Gastroesophageal sphincter (tissue), 4 donors: Measurements from ENCODE around the gene IFNGR1. TPM values are rescaled to one million over a fixed set of nuclear protein-coding genes. Genes with fewer than 3 reads are reported as not detected.
"Not testable (repeated sequence)": the region's sequence is repeated elsewhere in the genome, so short reads cannot be mapped to it uniquely, and the experiment has no call there.

Source experiments
- ATAC-seq: fragments of 150-250 bp; one replicate; pipeline ENCODE4 v1.9.1; 2016; ENCODE audit warnings: mild to moderate bottlenecking, moderate library complexity
- H3K27ac ChIP-seq, 4 donors: fragments of 200-600 bp; sonication (generic) in 3 of 4; 1 replicate in 3 of 4; 2 replicates in 1 of 4; pipeline ENCODE4 v1.5.1; 2016 to 2019
- H3K27me3 ChIP-seq: fragments of 200-600 bp; sonication (generic); one replicate; pipeline ENCODE4 v1.5.1; 2019
- H3K36me3 ChIP-seq, 2 donors: fragments of 200-600 bp; sonication (generic); one replicate each; pipeline ENCODE4 v1.5.1; 2019; ENCODE audit warnings: control low read depth in 1 of 2
- H3K4me1 ChIP-seq, 3 donors: fragments of 200-600 bp; sonication (generic); 1 replicate in 2 of 3; 2 replicates in 1 of 3; pipeline ENCODE4 v1.5.1; 2016 to 2019; ENCODE audit warnings: control low read depth in 2 of 3
- H3K4me3 ChIP-seq, 2 donors: fragments of 200-600 bp; sonication (generic); one replicate each; pipeline ENCODE4 v1.5.1; 2019; ENCODE audit warnings: mild to moderate bottlenecking in 1 of 2, moderate library complexity in 1 of 2
- H3K9me3 ChIP-seq, 3 donors: fragments of 200-600 bp; sonication (generic); one replicate each; pipeline ENCODE4 v1.5.1; 2017 to 2019; ENCODE audit warnings: control low read depth in 2 of 3
- CTCF ChIP-seq, 4 experiments: fragments of 200-600 bp in 2 of 4; fragments of 450-650 bp in 2 of 4; sonication (generic) in 1 of 4; IDR thresholded peaks; one replicate each; pipeline ENCODE4 v1.5.1; 2017 to 2019; ENCODE audit warnings: antibody characterized with exemption in 4 of 4, mild to moderate bottlenecking in 2 of 4, moderate library complexity in 2 of 4
- EP300 ChIP-seq: sonication (generic); formaldehyde crosslinking; IDR thresholded peaks from one replicate; pipeline ENCODE4 v1.6.1; 2017; ENCODE audit warnings: antibody characterized with exemption, mild to moderate bottlenecking
- POLR2A ChIP-seq, 2 donors: fragments of 450-650 bp; IDR thresholded peaks; one replicate each; pipeline ENCODE4 v1.6.1; 2017; ENCODE audit warnings: antibody characterized with exemption in 2 of 2, mild to moderate bottlenecking in 2 of 2, moderate library complexity in 1 of 2
- POLR2AphosphoS5 ChIP-seq: sonication (generic); formaldehyde crosslinking; IDR thresholded peaks from one replicate; pipeline ENCODE4 v1.6.1; 2017; ENCODE audit warnings: antibody characterized with exemption
- WGBS, 2 donors: methylation state at CpG; one replicate each; pipeline ENCODE4 v1.1.5; 2018; ENCODE audit warnings: low coverage in 1 of 2; 5-methylcytosine and 5-hydroxymethylcytosine counted together
- total RNA-seq, 4 donors: library from RNA; depleted of rRNA; stranded (reverse); fragments of >200 nt; gene quantifications; one replicate each; pipeline ENCODE4 v1.1.0, GENCODE V29; 2016

The IFNGR1 gene
- total RNA-seq, 4 donors from 2014 or later = 45.8 to 104 (median 66.9) TPM

GRCh38 chr6:137258170-137258569, 39.0 kb upstream of the IFNGR1 start:
- H3K36me3 ChIP-seq = no peaks in the 10 kb centered on the region
- H3K27ac ChIP-seq = no peak overlapping the region
- 73 to 90% methylated on average over 3 of the region's 3 CpGs for WGBS, 2 donors
- peaks cover 0 to 29% (median 0%) of the 10 kb centered on the region in 3 donors for H3K9me3 ChIP-seq
- H3K4me1 ChIP-seq = peaks cover 3 to 22% (median 7%) of the 10 kb centered on the region in 3 donors
- TF ChIP-seq POLR2AphosphoS5 (no peak), POLR2A (IDR thresholded peaks at IDR 0.05) (no peak), CTCF (IDR thresholded peaks at IDR 0.05) (no peak), EP300 (no peak)
- no peak overlapping the region for H3K4me3 ChIP-seq
- no peaks in the 10 kb centered on the region for H3K27me3 ChIP-seq
- ATAC-seq = no peak

GRCh38 chr6:137256350-137257103, 37.3 kb upstream of the IFNGR1 start:
- no peak for ATAC-seq
- H3K4me1 ChIP-seq = peaks cover 3 to 12% (median 7%) of the 10 kb centered on the region in 3 donors
- WGBS, 2 donors = 96 to 100% methylated on average over 1 of the region's 1 CpG
- peaks cover 0 to 29% (median 0%) of the 10 kb centered on the region in 3 donors for H3K9me3 ChIP-seq
- TF ChIP-seq POLR2AphosphoS5 (no peak), POLR2A (IDR thresholded peaks at IDR 0.05) (no peak), CTCF (IDR thresholded peaks at IDR 0.05) (no peak), EP300 (no peak)
- no peaks in the 10 kb centered on the region for H3K27me3 ChIP-seq
- no peaks in the 10 kb centered on the region for H3K36me3 ChIP-seq
- no peak overlapping the region for H3K27ac ChIP-seq
- H3K4me3 ChIP-seq = no peak overlapping the region

GRCh38 chr6:137254966-137255365, 35.8 kb upstream of the IFNGR1 start:
- no peak for ATAC-seq
- Histone ChIP-seq H3K4me3 (no peak overlapping the region), H3K36me3 (no peaks in the 10 kb centered on the region), H3K27ac (no peak overlapping the region), H3K9me3 (peaks cover 0 to 29% (median 0%) of the 10 kb centered on the region in 3 donors), H3K27me3 (no peaks in the 10 kb centered on the region), H3K4me1 (no peaks in the 10 kb centered on the region)
- 80% methylated on average over 1 of the region's 1 CpG; no CpG with 5 or more reads in 1 of the 2 donors for WGBS, 2 donors
- TF ChIP-seq POLR2A (IDR thresholded peaks at IDR 0.05) = no peak
- TF ChIP-seq EP300 = no peak
- no peak for TF ChIP-seq CTCF (IDR thresholded peaks at IDR 0.05)
- TF ChIP-seq POLR2AphosphoS5 = no peak

- H3K36me3 ChIP-seq, ATAC-seq, H3K27me3 ChIP-seq, H3K4me3 ChIP-seq, H3K4me1 ChIP-seq, H3K27ac ChIP-seq: not testable (repeated sequence)
- whole genome bisulfite sequencing, 2 donors = 50 to 68% methylated on average over 1 to 2 of the region's 2 CpGs
- peaks cover 0 to 29% (median 0%) of the 10 kb centered on the region in 3 donors for H3K9me3 ChIP-seq
These were observed 35.2 kb upstream of the IFNGR1 start for GRCh38 chr6:137254430-137254829.

- TF ChIP-seq EP300 (no peak), CTCF (IDR thresholded peaks at IDR 0.05) (no peak), POLR2AphosphoS5 (no peak), POLR2A (IDR thresholded peaks at IDR 0.05) (no peak)
- Histone ChIP-seq H3K4me1 (no peaks in the 10 kb centered on the region), H3K27ac (peak overlapping the region in 2 of 4 donors; percentile 19 to 30), H3K4me3 (no peak overlapping the region), H3K27me3 (no peaks in the 10 kb centered on the region), H3K36me3 (no peaks in the 10 kb centered on the region), H3K9me3 (no peaks in the 10 kb centered on the region)
- peak; percentile 60 for ATAC-seq
- WGBS, 2 donors = 7 to 29% methylated on average over 2 to 4 of the region's 4 CpGs
These were observed 29.5 kb upstream of the IFNGR1 start for GRCh38 chr6:137248702-137249101.
